Activated T-cell treated with anti-CD3 and anti-CD28 coated beads, Interleukin-2, amount 50 U/mL, for 1 hour (primary cell): Measurements from ENCODE around the gene C11orf16.
A peak's percentile ranks its signal among the peaks of the same experiment; 100 is the strongest.
"Not testable (repeated sequence)": the region's sequence is repeated elsewhere in the genome, so short reads cannot be mapped to it uniquely, and the experiment has no call there.

ENCODE experiments used
- DNase-seq: peaks from one replicate; pipeline ENCODE4 v3.0.0-alpha.2; 2020

Gene C11orf16, protein sequence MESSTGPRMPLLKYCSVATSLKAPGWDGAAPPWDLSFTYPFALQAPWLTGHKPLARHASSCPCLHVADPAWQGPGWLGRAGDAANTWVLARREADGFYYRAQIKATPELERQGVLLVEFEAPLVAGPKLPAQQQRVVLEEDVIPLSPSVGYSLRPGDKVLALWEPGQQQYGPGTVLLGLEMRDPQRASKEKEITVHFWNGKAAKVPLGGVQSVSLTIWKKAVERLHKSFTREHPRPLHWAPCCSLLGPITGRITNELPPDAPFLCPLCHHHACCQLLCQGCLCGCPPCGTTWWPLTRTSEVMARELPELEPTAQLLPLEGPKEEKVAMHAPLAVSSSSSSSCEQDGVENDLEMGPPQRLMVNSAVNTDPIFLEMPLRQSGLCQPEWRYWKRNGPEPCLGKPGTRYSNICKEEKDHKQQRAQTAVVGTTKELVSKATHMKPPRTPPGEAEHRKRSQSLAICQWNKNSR

DNA sequence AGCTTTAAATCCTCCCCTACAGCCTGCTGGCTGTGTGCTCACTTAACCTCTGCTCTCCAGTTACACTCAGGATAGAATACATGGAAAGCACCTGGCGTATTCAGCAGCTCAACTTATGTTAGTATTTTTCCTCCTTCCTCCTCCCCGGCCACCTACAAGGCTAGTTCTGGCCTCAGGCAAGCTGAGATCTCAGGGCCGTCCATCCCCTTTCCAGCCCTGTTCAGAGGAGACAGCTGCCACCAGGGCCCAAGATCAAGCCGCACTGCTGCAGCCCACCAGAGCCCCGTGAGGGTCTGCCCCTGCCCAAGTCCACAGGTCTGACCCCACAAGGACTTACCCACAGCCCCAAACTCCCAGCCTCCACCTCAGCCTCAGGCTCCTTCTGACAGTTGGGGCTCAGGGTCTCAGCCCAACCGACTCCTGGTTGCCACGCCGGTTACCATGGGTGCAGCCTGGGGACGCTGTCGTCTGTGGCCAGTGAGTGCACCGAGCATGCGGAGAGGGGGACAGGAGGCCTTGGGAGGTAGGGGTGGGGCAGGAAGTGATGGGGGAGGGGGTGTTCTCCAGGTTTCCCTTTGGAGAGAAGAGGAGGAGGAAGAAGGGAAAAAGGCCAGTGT lies at the start of gene C11orf16:
C11orf16 (minus strand) TSS at position 384 of the 617 bp plus-strand sequence. CDS start 639 bp downstream, outside the sequence.
- DNase-seq = no peak

DNA sequence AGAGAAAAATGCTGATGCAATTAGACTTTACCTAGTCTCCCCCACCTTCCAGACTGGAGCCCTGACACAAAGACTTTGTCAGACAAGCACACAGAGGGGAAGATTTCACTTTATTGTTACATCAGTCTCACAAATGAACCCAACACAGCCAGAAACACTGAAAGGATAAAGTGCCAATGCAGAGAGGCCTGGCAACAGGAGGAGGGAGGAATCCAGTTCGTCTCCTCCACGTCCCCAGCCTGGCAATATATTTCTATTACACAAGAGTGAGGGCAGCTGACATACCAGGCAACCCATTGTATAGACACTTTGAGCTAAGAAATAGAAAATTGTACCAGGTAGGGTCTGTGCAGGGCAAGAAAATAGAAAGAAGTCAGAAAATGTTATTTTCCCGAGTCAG lies 47.7 kb upstream of the C11orf16 start:
- no peak for DNase-seq

DNA sequence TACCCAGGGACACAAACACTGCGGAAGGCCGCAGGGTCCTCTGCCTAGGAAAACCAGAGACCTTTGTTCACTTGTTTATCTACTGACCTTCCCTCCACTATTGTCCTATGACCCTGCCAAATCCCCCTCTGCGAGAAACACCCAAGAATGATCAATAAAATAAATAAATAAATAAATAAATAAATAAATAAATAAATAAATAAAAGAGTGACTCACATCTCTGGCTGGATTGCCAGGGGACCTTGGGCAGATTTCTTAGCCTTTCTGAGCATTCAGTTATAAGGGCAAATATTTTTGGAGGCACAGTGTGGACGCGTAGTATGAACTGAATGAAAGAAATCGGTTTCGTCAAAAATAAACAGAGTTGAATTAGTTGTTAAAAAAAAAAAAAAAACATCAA lies 46.6 kb upstream of the C11orf16 start:
- not testable (repeated sequence) for DNase-seq

DNA sequence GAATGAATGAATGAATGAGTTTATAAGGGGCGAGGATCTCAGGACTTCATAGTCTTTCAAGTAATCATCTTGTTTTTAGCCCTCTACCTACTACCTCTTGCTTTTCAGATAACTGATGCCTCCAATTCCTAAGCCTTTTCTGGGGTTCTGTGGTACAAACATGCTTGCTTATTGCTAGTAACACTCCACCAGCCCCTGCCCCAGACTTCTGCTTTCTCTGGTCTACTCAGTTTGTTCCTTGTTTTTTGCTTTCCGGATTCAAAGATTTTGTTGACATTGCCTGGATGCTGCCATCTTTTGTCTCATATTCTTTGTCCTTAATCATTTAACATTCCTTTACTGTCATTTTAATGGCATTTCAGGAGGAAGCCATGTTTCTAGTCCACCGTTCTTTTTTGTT lies 40.4 kb upstream of the C11orf16 start:
- no peak for DNase-seq

DNA sequence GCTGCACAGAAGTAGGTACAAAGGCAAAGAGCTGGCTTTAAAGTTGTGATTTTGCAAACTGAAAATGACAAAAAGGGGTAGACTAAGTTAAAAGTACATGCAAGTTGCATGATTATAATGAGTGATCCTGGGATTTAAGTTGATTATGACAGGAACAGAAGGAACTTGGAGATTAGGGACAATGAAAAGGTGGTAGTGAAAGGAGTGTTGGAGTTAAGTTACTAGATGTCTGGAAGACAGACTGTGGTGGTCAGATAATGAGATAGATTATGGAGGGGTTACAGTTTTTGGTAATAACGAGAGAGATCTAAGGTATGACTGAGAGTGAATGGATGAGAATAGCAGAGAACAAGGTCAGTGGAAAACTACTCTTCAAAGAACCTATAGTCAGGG lies 39.2 kb upstream of the C11orf16 start:
- DNase-seq = no peak

DNA sequence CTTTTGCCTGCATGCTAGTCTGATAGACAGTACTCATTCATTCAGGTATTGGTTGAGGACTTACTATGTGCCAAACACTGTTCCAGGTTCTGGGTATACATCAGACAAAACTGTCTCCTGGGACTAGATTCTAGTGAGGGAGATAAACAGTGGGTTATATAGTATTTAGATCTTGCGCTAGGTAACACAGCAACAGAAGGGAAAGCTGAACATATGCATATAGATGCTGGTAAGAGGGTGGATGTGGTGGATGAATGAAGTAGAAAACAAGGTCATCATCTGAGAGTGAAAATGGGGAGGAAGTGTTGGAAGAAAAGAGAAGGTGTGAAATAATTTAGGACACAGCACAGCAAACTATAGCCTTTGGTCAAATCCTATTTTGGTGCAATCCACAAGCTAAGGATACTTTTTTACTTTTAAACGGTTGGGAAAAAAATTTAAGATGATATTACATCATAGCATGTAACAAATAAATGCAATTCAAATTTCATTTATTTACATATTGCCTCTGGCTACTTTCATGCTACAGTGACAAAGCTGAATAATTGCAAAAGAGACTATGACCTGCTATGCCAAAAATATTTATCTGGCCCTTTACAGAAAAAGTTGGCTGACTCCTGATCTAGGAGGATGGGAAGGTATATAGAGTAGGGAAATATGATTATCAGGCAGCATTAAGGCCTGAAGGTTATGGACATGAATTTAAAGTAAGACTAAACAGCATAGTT lies 38.6 kb upstream of the C11orf16 start:
- DNase-seq = no peak

DNA sequence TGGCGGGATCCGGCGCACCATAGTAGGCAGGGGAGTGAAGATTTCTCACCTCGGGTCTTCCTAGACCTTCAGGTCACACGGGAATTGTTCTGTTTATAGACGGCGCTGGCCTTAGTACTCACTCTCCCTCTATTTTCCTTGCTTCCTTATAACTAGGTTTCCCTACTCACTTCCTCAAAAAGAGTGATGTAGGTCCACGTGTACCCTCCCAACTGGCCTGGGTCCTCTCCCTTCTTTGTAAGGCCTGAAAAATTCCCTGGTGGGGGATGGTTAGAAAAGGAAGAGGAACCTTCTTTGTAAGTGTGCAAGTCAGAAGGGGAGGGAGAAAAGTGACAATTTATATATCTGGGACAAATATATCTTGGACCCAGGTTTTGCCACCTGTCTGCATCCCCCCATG lies 34.4 kb upstream of the C11orf16 start:
- DNase-seq = no peak

DNA sequence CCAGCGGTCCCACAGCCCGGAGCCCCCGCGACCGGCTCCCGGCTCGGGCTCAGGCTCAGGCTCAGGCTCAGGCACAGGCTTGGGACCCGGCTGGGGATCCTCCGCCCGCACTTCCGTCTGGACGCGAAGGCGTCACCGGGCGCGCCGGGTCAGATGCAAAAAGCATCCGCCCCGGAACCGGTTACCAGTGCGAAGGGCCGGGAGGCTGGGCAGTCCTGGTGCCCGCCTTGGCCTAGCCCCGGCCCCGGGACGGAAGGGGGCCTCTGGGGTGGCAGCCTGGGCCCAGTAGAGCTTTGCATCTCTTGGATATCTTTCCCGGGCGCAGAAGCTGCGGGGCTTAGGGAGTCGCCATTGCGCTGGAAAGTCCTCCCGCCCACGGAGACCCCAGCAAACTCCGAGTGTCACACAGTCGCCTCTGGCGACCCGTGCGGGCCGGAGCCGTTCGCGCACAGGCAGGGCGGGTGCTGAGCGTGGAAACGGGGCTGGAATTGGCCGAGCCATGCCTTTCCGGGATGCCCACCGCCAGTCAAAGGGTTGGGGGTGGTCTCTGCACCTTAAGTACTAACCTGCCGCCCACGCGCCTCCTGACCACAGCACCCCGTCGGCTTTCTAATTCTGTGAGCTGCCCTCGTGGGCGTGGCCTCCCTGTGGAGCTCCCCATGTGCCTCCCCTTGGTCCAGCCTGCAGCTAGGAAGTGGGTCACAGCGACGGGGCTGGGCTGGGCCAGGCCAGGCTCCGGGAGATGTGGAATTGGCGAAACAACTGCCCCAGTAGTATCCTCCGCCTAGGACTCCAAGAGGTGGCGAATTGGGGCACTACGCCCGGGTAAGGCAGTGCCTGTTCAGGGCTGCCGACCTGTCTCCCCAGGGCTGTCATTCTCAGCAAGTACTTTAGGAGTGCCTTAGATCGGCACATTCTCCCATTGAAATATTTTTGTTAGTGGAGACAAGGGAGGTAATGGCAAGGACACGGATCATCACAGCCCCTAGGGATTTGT lies 31.9 kb upstream of the C11orf16 start, which contains the start of gene TMEM9B:
TMEM9B (minus strand) TSS at position 119 of the 997 bp plus-strand sequence. CDS start 129 bp downstream, outside the sequence.
- peak; percentile 82 for DNase-seq

DNA sequence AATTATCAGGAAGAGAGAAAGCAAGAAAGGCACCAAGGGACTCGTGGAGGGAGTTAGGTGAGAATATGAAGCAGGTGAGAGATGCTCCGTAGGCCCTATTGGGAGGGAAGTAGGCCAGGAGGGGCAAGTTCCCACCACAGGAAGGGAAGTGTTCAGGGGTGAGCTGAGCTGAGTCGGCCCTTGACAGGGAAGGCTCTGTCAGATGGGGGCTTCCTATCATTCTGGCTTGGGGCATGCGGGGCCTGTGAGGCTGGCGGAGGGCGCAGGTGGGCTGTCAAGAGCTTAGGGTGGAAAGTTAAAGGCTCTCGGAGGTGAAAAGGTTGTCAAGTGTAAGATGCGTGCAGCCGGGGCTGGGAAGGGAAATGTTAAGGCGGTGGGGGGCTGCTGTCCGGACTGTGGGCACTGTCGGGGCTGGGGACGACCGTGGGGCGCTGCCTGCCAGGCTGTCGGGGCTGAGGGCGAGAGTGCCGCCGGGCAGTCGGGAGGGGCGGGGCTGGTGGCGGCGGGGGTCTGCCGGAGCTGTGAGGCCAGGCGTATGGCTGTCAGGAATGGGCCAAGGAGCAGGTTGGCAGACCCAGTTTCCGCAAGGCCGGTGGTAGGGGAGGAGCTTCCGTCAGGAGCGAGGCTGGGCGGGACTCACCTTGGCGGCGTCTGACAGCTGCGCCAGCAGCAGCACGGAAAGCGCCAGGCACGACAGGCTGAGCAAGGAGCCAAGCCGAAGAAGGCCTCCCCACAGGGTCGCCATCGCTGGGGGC lies 31.0 kb upstream of the C11orf16 start:
- DNase-seq = no peak

DNA sequence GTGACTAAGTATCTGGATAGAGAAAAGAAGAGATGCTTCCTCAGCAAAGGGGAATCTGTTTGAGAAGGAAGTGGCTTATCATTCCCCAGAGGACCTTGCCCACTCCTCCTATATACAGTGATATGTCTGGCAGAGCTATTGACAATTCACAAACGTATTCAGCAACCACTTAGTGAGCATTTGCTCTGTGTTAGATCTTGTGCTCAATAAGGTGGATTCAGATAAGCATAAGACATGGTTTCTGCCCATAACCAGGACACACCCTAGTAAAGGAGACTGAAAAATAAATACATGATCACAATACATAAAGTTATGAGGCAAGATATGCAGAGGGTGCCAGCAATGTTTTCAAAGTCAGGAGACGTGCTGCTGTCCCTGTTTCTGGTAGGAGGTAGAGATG lies 30.1 kb upstream of the C11orf16 start:
- no peak for DNase-seq

DNA sequence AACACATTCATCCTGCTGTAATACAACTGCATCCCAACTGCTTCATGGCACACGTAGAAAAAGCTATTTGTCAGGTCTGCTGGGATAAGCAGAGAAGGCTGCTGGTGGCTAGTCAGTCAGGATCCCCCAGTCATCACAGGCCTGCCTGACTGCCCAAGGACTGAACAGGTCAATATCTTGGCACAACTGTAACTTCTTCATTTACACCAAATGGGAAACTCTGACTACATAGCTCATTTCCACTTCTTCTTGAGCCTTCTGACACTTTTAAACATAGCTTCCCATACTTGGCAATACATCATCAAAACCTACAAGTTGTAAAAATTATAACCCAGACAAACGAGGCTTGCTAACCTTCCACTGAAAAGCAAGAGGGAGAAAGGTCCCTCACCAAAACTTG lies 28.7 kb upstream of the C11orf16 start:
- no peak for DNase-seq

DNA sequence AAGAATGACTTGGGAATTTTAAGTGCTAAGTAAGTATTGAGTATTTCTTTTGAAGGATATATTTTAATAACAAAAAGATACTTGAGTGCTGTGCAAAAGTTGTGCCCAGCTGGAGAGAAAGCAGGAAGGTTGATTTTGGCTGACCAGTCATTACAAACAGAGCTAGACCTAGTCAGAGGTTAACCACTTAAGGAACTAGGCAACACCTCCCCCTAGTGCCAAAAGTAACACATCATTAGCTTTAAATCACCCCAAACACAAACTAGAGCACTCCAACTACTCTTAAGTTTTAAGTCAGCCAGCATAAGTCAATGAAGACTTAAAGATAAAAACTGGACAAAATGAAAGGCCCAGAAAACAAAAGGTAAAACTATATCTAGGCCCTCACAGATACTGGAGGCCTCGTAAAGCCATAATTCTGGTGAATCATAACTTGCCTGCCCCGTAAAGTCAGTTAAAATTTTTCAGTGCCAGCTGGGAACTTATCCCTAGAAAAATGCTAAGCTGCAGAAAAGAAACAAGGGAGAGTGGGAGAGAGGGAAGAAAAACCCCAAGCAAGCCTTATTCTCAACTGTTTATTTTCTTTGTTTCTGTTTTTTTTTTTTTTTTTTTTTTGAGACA lies 26.9 kb upstream of the C11orf16 start:
- no peak for DNase-seq

DNA sequence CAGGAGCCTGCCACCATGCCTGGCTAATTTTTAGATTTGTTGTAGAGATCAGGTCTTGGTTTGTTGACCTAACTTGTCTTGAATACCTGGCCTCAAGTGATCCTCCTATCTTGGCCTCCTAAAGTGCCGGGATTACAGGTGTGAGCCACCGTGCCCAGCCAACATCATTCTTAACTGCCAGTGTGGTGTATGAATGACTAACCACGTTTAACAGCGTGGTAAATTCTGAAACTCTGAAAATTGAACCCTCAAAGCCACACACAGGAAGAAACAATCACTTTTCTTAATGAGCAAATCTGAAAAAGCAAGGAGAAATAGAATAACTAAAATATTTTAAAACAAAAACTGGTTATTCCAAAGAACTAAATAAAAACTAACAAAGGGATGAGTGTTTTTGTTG lies 24.1 kb upstream of the C11orf16 start:
- no peak for DNase-seq

DNA sequence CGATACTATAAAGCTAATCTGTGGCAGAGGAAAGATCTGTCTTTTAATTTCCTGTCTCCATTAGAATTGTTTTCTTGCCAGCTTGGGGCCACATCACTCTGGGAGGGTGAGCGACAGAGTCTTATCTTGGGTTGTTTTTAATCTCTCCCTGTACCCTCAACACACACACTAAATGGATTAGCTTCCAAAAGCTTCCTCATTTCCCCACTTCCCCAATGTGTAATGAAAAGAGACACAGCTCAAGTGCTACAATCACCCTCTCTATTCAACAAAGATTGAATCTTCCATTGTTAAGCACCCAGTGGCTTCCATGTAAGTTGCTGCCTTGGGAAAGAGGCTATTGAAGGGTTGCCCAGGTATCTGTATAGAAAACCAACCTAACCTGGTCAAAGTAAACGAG lies 16.1 kb upstream of the C11orf16 start:
- no peak for DNase-seq

DNA sequence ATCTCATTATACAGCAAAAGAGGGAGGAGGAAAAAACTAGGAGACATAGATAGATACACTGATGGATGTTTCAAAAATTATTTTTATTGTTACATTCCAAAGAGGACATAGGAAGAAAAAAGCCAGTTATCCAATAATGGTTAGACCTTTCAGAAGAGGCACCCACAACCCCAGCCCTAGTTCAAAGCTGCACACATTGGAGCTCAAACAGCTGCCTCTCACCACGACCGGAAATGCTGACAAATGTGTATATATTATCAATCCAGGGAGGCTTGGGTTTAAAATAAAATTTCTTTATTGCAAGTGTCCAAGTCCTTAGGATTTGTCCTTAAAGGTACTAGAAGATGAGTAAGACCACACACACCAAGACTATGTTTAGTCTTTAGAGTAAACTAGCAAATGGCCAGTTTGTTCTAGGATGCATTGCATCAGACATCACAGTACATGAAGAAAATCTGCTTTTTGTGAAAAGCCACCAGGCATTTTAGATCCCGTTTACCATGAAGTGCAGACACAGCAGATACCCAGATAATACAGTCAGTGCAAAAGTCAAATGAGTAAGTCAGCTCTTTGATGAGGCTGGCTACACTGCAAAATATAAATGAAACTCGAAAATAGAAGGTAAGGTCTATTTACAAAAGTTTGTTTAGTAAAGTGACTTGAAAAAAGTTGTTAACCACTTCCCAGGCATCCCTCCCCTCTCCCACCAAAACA lies 14.6 kb upstream of the C11orf16 start:
- DNase-seq = no peak

DNA sequence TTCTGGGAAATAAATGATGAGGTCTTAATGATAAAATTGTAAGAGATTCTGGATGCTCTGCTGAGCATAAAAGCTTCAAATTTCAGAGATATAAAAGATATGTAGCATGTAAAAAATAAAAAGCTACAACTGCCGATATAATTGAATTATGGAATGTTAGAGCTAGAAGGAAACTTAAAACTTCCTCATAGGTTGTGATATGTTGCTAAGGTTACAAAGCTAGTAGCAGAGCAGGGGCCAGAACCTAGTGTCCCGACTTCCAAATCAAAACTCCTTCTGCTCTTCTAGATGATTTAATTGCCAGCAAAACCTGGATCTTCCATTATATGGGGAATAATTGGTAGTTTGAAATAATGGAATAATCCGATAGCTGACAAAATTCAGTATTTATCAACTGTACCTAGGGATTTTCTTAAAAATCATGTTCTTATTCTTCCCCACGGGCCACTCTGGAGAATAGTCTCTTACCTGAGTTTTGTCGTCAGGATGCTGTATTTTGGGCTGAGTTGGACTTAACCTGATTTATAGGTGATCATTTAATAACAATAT lies 9.8 kb upstream of the C11orf16 start, which contains the start of gene ASCL3:
ASCL3 (minus strand) TSS at position 499 of the 549 bp plus-strand sequence. CDS start 4,855 bp downstream, outside the sequence.
- no peak for DNase-seq

DNA sequence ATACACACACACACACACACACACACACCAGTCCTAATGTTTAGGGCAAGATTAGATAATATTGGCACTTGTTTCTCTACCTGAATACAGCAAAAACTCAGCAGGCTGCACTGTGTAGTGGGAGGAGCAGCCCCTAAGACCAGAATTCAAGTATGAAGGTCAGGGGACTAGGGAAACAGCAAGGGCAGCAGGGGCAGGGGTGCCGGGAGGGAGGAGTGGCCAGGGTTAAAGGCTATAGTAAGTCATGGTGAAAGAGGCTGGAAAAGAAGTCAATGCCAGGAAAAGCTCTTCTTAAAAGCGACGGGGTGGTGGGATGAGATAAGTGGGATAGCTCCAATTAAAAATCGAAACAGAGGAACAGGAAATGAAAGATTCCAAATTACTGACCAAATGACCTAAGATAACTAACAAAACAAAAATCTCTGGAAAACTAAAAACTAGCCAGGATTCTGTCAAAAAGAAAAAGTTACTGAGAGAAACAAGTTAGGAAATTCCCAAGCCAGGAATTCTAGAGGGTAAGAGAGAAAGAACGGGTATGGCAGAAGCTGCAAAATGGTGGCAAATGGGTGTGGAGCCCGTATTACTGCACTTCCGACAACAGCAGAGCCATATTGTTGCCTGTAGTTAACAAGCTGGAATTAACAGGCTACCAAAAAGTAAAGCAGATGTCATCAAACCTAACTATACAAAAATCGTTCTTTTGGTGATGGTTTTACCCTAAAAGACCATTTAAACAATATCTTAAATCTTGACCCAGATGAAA lies 8.8 kb upstream of the C11orf16 start:
- no peak for DNase-seq

DNA sequence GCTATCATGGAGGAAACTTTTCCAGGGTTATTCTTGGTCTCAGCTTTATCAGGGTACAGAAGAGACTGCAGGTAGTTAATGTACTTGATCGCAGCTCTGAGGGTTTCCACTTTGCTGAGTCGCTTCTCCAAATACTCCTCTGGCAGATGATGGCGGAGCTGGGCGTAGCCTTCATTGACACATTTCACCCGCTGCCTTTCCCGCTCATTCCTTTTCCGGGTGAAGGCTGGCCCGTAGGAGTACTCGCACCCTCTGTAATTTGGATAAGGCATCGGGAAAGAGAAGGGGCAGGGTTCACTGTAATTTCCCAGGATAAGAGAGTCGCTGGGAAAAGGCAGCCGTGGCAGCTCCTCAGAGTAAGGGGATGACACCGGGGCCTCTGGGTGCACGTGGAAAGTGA lies 4.9 kb upstream of the C11orf16 start:
- DNase-seq = no peak

DNA sequence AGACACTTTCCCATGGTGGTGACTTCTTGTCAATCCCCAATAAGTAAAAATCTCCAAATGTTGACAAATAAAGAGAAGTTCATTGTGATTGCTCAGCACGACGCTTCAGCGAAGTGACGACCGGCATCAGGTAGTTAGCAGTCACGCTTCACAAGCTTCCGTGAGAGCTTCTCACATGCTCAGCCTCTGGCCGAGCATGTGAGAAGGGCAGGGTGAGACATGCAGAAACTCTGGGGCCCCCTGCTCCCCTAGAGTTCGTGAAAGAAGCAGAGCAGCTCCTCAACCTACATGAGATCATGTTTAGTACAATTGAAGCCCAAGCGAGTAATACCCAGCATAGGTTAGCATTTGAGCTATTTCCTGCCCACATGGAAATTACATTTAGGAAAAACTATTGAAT lies 4.4 kb upstream of the C11orf16 start:
- no peak for DNase-seq
